AG10803 (cell line): ENCODE data around the gene TEX101.
"Not testable (repeated sequence)": the region's sequence is repeated elsewhere in the genome, so short reads cannot be mapped to it uniquely, and the experiment has no call there.

Source experiments
- DNase-seq: peaks from one replicate; pipeline ENCODE4 v3.0.0; 2010; ENCODE audit warnings: low read depth
- H3K4me3 ChIP-seq: 2 replicates; pipeline ENCODE4 v1.5.1; 2011; ENCODE audit warnings: mild to moderate bottlenecking, low read length, control low read depth
- CTCF ChIP-seq: conservative IDR thresholded peaks from 2 replicates; pipeline ENCODE4 v1.5.1; 2011; ENCODE audit warnings: mild to moderate bottlenecking, low read length, control low read depth, inconsistent platforms

The TEX101 gene

DNA sequence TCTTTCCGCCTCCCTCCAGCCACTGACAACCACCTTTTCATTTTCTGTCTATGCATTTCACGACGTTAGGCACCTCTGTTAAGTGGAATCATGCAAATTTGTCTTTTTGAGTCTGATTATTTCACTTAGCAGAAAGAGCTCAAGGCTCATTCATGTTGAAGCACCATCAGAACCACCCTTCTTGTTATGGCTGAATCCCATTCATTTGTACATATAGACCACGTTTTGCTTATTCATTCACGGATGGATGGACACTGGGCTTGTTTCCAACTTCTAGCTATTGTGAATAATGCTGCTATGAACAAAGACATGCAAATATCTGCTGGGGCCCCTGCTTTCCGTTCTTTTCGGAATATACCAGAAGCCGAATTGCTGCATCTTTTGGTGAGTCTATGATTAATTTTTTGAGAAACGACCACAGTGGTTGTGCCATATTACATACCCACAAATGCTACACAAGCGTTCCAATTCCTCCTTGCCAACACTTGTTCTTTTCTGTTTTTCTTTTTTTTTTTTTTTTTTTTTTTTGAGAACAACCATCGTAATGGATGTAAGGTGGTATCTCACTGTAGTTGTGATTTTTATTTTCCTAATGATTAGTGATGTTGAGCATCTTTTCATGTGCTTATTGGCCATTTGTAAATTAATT lies 23.7 kb upstream of the TEX101 start:
- DNase-seq, H3K4me3 ChIP-seq: not testable (repeated sequence)

DNA sequence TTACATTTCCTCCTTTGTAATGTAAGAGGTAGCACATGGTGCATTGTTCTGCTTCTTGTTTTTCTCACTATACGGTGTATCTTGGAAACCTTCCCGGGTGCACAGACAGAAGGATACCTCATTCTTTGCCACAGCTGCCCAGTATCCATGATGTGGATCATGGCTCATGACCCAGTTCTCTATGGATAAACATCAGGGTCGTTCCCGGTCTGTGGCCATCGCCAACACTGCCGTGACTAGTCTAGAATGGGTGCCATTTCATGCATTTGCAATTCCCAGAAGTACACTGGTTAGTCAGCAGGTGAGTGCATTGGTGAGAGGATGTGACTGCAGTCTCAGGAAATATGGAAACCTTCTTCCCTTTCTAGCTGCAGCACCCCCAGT lies 23.1 kb upstream of the TEX101 start:
- DNase-seq, H3K4me3 ChIP-seq: not testable (repeated sequence)

GRCh38 chr19:43393501-43393900 lies 21.2 kb upstream of the TEX101 start:
- not testable (repeated sequence) for DNase-seq, H3K4me3 ChIP-seq

GRCh38 chr19:43395561-43395960 lies 19.1 kb upstream of the TEX101 start:
- H3K4me3 ChIP-seq: no peak overlapping the region
- TF ChIP-seq CTCF: no peak
- DNase-seq: no peak

GRCh38 chr19:43406297-43406696 lies 8.4 kb upstream of the TEX101 start:
- TF ChIP-seq CTCF: no peak
- DNase-seq: no peak
- no peak overlapping the region for H3K4me3 ChIP-seq

- TF ChIP-seq CTCF: no peak
- H3K4me3 ChIP-seq: no peak overlapping the region
- no peak for DNase-seq
These were observed 7.2 kb upstream of the TEX101 start for GRCh38 chr19:43407416-43408005.

GRCh38 chr19:43408043-43408442 lies 6.6 kb upstream of the TEX101 start:
- no peak overlapping the region for H3K4me3 ChIP-seq
- TF ChIP-seq CTCF: no peak
- DNase-seq: no peak

GRCh38 chr19:43409415-43409814 lies 5.3 kb upstream of the TEX101 start:
- no peak for TF ChIP-seq CTCF
- H3K4me3 ChIP-seq: no peak overlapping the region
- DNase-seq: no peak

DNA sequence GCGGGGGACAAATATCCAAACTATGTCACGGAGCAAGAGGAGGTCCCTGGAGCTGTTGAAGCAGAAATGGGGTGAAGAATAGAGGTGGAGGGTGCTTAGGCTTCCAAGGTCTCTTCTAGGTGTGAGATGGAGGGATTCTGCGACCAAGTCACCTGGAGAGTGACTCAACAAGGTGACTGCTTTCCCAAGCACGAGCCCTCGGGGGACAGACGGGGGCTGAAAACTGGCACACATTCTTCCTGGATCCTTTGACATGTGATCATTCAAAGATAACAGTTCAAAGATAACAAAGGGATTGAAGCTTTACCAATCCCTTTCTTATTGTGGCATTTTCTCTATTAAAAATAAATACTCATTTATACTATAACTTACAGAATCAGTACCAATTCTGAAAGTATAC lies 2.2 kb upstream of the TEX101 start:
- H3K4me3 ChIP-seq: no peak overlapping the region
- DNase-seq: no peak
- TF ChIP-seq CTCF: no peak
